GM19238 (cell line): ENCODE measurements around the gene PROX1.

Source experiments
- DNase-seq: peaks from one replicate; pipeline ENCODE4 v3.0.0; 2011; ENCODE audit warnings: low spot score; ENCODE audit not compliant: insufficient read length

Gene PROX1

DNA sequence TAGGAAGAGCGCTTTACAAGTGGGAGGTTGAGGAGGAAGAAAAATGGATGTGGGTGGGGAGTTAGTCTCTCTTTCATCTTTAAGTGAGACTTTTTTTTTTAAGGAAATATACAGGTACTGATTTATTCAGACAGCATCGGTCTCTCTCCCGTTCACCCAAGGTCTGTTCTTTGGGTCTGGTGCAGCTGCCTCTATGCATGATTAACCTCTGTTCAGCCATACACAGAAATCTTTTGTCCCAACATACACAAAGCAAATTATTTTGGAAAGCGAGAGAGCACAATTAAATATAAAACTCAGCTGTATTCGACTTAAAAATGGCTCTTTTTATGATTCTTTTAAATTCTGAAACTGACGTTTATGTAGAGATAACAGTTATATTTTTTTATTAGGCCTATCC is 11.0 kb downstream of the PROX1 start:
- DNase-seq = no peak

- DNase-seq = no peak
Observed at GRCh38 chr1:213999732-214000131, 12.0 kb downstream of the PROX1 start.

- DNase-seq = no peak
Observed at GRCh38 chr1:214002060-214002459, 14.3 kb downstream of the PROX1 start.

- DNase-seq = no peak
Observed at GRCh38 chr1:214002472-214002871, 14.7 kb downstream of the PROX1 start.

GRCh38 chr1:214003233-214003632 is 15.5 kb downstream of the PROX1 start:
- DNase-seq = no peak

GRCh38 chr1:214004014-214004413 is 16.2 kb downstream of the PROX1 start:
- no peak for DNase-seq

DNA sequence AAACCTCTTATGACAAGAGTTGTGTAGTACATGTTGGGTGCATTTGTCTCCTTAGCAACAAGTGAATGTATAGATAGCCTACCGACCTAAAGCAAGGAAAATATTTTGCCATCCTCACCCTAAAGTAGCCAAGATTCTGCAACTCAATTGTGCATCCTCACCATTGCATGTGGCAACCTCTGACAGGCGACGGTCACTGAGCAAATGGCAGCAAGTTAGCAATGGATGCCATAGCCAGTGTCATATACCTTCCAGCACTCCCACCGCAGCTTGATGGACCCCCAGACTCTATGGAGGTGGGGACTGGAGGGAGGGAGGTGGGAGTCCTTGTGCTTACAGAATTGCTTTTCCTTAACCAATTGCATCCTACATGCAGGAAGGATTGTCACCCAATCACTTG is 17.0 kb downstream of the PROX1 start:
- no peak for DNase-seq

DNA sequence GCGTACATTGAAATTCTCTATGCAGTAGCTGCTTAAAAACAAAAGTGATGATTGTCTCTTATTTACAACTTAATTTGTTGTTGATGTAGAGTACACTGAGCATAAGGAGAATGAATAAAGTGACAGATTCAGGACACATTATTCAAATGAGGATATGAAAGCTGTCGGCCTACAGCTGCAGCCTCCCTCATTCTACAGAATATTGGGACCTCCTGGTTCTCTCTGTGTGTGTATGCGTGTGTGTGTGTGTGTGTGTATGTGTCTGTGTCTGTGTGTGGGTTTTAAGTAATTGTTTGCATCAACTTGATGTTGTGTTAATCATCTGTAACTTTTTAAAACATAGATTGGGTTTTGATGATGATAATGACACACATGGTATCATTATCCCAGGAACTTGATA is 17.9 kb downstream of the PROX1 start:
- no peak for DNase-seq

GRCh38 chr1:214006845-214007244 is 19.1 kb downstream of the PROX1 start:
- no peak for DNase-seq

DNA sequence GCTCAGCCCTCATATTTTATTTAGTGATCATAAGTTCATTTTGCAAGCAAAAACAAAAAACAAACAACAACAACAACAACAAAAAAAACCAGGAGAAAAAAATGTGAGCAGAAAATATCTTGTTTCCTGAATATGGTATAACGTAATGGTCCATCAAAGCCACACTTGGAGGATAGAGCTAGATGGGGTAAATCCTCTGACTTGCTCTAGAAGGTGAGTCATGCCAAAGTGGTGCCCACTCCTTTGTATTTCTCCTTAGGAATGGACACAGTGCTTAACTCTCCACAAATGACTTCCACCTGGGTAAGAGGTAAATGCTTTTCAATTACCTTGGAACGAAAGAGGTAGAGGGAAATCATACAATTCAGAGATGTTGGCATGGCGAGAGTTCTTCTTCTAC is 20.6 kb downstream of the PROX1 start:
- DNase-seq = no peak

DNA sequence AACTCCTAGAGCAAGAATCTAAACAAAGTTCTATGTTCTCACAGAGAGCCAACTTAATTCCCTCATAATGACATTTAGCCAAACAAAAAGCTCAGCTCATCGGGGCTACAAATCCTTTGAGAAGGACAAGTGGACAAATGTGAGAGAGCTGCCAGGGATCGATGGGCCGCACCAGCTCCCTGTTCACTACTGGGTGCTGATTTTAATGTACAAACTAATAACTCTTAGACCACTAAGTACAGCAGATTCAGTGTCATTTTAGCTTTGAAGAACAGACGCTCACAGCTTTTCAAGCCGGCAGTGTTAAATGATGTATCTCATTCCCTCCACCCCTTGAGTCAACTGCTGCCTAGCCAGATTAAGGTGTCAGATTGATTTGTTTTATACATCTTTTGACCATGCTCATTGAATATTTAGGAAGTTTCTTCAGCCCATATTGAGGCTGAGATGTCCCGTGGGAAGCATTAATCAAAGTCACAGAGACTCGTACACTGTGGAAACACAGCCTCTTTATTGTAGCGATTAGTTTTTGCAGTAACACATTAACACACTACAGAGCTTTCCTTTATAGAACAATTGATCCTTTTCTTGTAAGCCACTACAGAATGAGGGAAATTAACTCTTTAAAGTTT is 21.1 kb downstream of the PROX1 start:
- no peak for DNase-seq

GRCh38 chr1:214009423-214010196 is 21.8 kb downstream of the PROX1 start:
- DNase-seq = no peak

GRCh38 chr1:214010197-214010573 is 22.4 kb downstream of the PROX1 start:
- no peak for DNase-seq

GRCh38 chr1:214010717-214011116 is 22.9 kb downstream of the PROX1 start:
- no peak for DNase-seq

DNA sequence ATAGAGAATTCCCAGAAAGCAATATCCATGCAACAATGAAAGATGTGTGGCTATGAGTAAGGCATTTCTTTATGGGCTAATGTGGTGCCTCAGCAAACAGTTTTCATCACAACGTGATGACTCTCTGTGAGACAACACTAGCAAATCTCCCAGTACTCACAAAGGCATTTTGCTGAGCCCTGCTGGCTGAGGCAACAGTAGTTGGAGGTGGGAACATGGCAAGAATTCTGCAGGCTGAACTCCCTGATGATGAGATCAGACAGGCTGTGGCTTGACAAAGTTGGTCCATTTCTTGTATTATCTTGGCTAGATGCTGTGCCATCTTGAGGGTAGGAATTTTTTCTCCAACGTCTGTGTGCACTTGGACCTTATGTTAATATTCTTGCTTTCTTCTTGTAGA is 24.6 kb downstream of the PROX1 start:
- DNase-seq = no peak

DNA sequence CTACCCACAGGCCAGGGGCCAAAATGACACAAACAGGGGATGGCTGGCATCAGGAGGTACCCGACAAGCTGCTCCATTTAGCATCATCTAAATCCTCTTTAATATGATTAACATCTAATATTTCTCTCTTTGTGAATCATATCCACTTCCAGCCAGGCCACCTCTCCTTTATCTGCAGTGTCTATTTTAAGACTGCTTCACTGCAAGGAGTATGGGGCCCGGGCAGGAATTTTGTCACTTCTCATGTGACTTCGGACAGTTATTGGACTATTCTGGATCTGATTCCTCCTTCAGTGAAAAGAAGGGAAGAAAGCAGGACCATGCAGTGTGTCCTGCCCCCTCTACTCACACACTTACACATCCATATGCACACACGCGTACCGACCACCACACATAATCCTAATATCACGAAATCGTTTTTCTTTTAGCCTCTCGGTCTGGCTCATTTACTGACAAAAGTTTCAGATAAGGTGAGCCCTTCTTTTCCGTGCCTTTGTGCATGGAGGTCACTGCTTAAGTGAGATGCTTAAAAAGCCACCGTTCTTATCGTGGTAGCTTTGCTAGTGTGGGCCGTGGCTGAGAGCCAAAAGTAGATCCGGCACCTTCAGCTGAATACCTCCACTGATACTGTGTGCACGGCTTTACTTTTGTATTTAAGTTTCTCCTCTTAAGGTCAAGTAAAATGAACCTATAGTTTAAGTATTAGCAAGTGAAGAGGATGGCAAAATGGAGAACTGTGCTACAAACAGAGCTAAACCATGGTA is 26.0 kb downstream of the PROX1 start:
- DNase-seq = no peak

DNA sequence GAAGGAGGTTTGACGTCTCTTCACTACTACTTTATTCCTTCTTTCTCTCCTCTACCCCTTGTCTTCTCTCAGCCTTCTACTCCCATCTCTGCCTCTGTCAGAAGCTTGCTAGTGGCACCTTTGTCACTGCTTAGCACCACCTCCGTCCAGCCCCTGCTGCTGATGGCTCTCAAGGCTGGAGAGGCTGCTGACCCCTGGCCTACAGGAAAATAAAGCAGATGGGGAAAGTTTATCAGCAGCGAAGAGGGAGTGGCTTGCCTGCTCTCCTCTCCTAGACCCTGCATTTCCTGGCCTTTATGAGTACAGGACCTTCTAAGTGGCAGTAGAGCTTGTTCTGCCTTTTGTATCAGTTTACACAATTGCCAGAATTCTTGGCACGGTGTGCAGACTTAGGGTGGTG is 27.0 kb downstream of the PROX1 start:
- DNase-seq = no peak

DNA sequence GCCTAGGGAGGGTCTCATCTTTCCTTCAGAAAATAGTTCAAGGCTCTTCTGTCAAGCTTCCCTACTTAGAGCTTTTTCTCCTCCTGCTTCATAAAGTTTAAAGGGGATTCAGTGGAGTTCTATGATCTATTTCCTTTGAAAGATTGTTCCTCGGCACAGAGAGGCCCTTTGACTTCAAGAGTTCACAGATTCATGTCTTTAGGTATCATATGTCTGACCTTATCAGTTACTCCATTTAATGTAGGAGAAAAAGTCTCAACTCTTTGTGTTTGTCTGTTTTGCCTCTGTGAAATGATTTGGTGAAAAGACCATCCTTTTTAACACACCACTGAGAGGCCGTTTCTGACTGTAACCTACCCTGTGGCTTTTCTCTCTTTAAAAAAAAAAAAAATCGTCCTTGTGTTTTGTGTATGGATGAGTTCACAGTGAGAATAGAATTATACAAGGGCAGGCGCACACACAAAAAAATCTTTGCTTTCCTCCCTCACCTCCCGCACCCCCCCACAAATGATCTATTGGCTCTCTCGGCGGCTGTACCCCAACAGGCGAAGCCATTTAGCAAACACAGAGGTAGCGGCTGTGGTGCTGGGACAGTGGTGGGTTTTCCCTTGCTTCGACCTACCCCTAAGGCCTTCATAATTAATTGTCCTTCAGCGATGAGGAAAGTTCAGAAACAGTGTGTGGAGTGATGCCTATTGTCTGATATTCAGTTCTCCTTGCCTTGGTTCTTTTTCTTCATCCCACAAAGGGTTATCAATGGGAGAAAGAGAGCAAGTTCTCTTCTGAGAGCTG is 29.6 kb downstream of the PROX1 start:
- no peak for DNase-seq

DNA sequence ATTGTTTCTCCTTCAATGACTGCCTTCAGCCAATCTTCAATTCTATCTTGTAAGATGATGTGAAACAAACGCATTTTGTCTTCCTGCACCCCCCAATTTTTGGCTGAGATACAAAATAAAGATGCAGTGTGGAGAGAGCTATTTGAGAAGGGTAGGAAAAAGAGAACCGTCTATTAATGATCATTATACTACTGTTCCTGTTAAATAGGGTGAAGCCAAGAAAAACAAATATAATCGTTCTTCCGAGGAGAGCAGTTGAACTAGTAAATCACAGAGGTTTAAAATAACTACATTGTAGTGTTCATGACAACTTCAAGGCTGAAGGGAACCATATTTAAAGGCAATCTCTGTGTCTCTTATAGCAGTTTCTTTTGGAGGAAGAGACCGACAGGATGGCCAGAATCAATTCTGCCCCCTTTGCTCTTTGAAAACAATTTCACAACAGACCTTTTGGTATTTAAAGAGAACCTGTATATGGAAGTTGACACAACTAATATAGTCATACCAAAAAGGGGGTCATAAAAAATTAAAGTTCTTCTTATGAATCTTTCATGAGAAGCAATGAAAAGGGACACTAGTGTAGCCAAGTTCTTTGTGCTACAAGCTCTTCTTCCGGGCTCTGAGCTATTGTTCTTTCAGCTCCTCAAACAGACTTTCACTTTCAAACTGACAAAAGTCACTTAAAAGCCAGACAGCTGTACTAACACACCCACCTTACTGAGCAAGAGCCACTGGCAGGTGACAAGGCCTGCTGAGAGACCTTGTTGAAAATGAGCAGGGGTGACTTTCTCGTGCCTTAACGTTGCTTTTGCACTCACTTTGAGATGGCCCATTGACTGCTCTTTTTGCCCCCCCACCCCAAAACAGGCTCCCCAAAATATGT is 30.9 kb downstream of the PROX1 start:
- DNase-seq = peak; percentile 4

- DNase-seq = no peak
Observed at GRCh38 chr1:214019499-214019898, 31.7 kb downstream of the PROX1 start.

GRCh38 chr1:214021321-214021720 is 33.5 kb downstream of the PROX1 start:
- DNase-seq = no peak
